SK-N-MC (cell line): ENCODE measurements around the gene ME3.

Experiments
- DNase-seq: peaks from one replicate; pipeline ENCODE4 v3.0.0-alpha.2; 2011; ENCODE audit warnings: low read depth, low spot score
- H3K27ac ChIP-seq: fragments of 200-600 bp; sonication (generic); 2 replicates; pipeline ENCODE4 v1.5.1; 2016; ENCODE audit warnings: mixed run types
- H3K36me3 ChIP-seq: fragments of 200-600 bp; sonication (generic); 2 replicates; pipeline ENCODE4 v1.6.1; 2017; ENCODE audit warnings: antibody characterized with exemption, low read length, mixed read lengths; ENCODE audit not compliant: insufficient read depth
- H3K4me3 ChIP-seq: fragments of 200-600 bp; sonication (generic); 2 replicates; pipeline ENCODE4 v1.5.1; 2016
- H3K9ac ChIP-seq: fragments of 200-600 bp; sonication (generic); 2 replicates; pipeline ENCODE4 v1.8.0; 2017; ENCODE audit warnings: mixed run types, mixed read lengths; ENCODE audit not compliant: insufficient read length
- H3K9me3 ChIP-seq: fragments of 200-600 bp; sonication (generic); 2 replicates; pipeline ENCODE4 v1.6.1; 2017; ENCODE audit warnings: low read depth, mild to moderate bottlenecking, antibody characterized with exemption, low read length, moderate library complexity, mixed read lengths
- EZH2 ChIP-seq: fragments of 200-600 bp; sonication (generic); IDR thresholded peaks from one replicate; pipeline ENCODE4 v1.6.1; 2017; ENCODE audit warnings: antibody characterized with exemption
- FOXP2 ChIP-seq: optimal IDR thresholded peaks from 2 replicates; pipeline ENCODE3; 2011; ENCODE audit warnings: mild to moderate bottlenecking, moderate library complexity; ENCODE audit not compliant: insufficient read depth; ENCODE audit errors: extremely low read length, control extremely low read depth
- POLR2AphosphoS5 ChIP-seq: IDR thresholded peaks from 2 replicates; pipeline ENCODE4 v1.6.1; 2012; ENCODE audit warnings: mild to moderate bottlenecking, low read depth, low read length, borderline replicate concordance

Gene ME3

DNA sequence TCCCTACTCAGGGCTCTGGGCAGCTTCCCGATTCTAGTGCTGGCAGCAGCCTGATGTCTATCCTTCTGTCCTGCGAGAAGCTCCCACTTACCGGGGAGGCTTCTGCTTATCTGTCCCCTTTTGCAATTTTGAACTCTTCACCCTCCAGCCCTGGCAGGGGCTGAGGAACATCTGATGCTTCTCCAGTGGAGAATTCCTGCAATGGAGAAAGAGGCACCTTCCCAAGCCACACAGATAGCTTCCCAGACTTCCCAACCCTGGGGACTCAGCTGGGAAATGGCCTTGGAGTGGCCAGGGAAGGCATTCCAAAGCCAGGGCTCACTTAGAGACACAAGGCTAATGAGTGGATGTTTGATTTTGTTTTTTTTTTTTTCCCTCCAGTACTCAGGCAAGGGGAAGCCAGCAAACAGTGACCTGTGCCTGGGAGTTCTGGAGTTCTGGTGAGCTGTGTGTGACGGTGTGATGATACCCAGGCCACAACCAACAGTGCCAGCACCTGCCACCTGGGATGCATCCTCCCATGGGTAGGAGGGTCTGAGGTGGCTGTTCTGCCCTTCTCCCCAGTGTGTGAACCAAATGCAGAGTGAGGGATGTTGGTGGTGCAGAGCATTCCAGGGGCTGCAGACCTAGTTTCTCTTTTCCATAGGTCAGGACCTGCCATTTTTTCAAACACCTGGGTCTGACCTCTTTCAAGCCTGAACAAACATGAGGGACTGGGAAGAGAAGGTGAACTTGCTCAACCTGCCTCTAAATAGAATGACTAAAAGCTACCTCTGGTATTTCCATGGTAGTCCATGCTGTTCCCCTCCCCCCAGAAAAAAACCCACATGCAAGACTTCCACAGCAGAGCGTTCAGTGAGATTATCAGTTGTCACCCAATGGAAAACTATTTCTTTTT is 202.7 kb downstream of the ME3 start:
- H3K9ac ChIP-seq: no peak overlapping the region
- no peak for TF ChIP-seq EZH2
- TF ChIP-seq POLR2AphosphoS5: no peak
- no peak for TF ChIP-seq FOXP2
- H3K4me3 ChIP-seq: no peak overlapping the region
- H3K27ac ChIP-seq: no peak overlapping the region
- H3K36me3 ChIP-seq: no peaks in the 10 kb centered on the region
- no peak for DNase-seq
- no peaks in the 10 kb centered on the region for H3K9me3 ChIP-seq

DNA sequence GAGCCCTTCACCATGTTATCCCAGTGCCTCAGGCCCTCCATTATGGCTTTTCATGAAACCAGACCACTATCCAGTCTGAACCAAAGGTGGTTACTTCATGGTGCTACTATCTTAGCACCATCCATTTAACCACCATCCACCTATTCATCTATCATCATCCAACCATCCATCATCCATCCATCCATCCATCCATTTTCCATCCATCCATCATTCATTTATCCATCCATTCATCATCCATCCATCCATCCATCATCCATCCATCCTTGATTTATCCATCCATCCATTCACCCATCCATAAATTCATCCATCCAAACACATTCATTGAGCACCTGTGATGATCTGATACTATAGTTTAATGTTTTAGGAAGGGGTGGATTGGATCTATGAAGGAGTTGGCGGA is 204.2 kb downstream of the ME3 start:
- H3K9me3 ChIP-seq: no peaks in the 10 kb centered on the region
- H3K9ac ChIP-seq: no peak overlapping the region
- DNase-seq: no peak
- TF ChIP-seq POLR2AphosphoS5: no peak
- no peak for TF ChIP-seq EZH2
- TF ChIP-seq FOXP2: no peak
- no peaks in the 10 kb centered on the region for H3K36me3 ChIP-seq
- no peak overlapping the region for H3K4me3 ChIP-seq
- no peak overlapping the region for H3K27ac ChIP-seq

DNA sequence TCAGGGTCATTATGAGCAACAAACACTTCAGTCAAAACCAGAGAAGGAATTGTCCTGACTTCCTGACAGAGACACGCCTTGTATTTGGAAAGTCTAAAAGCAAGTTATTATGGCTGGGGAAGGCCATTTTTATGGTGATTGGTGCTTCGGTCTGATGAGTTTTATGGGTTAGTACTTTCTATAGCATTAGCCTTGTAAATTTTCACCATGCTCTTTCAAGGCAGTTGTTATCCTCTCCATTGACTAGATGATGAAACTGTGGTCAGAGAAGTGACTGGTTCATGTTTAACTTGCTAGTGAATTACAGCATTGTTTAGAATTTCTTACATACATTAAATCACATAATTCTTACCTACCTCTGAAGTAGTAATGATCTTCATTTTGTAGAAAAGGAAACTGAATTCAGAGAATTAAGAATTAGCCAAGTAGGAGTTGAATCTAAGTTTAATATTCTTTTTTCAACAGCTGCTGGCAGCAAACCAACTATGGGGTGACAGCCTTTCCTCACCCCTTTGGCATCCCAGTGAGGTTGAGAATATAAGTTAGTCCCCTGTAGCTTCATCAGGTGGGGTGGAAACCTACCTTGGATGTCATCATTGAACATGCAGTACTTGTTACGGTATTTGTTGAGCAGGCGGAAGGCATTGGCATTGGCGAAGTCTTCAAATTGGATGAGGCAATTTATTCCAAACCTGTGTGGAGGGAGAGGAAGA is 207.8 kb downstream of the ME3 start:
- H3K4me3 ChIP-seq: no peak overlapping the region
- no peak overlapping the region for H3K27ac ChIP-seq
- no peak overlapping the region for H3K9ac ChIP-seq
- no peaks in the 10 kb centered on the region for H3K9me3 ChIP-seq
- TF ChIP-seq POLR2AphosphoS5: no peak
- no peak for TF ChIP-seq EZH2
- TF ChIP-seq FOXP2: no peak
- no peaks in the 10 kb centered on the region for H3K36me3 ChIP-seq
- no peak for DNase-seq

DNA sequence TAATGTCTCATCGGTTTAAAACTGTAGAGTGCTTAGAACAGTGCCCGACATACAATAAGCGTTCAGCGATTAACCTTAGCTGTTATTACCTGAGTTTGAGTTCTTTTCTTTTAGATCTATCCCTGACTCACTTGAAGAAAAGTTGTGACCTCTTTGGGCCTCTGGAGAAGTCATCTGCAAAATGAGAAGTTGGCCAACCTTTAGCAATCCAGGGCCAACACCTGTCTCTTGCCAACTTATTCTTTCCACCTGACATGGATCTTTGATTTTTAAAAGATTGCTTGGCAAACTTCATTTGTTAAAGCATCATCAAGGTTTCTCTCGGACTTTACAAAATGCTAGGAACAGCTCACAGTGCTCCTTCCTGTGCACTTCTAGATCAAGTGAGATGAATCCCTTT is 208.5 kb downstream of the ME3 start:
- Histone ChIP-seq H3K27ac (no peak overlapping the region), H3K4me3 (no peak overlapping the region), H3K9me3 (no peaks in the 10 kb centered on the region), H3K36me3 (no peaks in the 10 kb centered on the region), H3K9ac (no peak overlapping the region)
- TF ChIP-seq FOXP2: no peak
- TF ChIP-seq EZH2: no peak
- TF ChIP-seq POLR2AphosphoS5: no peak
- no peak for DNase-seq

DNA sequence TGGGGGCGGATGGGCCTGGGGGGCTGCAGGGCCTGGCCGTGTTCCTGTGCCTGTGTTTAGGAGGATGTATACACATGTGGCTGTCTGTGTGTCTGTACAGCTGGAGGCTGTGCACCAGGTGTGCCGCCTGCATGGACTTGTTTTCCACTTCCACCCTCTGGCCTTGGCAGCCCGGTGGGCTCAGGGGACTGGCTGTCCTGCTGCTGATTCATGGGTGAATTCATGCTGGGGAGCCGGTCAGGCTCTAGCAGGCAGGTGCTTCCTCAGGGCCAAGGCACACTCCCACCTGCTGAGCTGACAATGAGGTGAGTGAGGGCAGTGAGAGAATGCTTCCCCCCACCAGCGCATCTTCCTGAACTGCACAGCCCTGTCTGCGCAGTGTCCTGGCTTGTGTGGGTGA is 209.3 kb downstream of the ME3 start:
- H3K9me3 ChIP-seq: no peaks in the 10 kb centered on the region
- no peak for DNase-seq
- TF ChIP-seq FOXP2: no peak
- no peak for TF ChIP-seq POLR2AphosphoS5
- TF ChIP-seq EZH2: no peak

DNA sequence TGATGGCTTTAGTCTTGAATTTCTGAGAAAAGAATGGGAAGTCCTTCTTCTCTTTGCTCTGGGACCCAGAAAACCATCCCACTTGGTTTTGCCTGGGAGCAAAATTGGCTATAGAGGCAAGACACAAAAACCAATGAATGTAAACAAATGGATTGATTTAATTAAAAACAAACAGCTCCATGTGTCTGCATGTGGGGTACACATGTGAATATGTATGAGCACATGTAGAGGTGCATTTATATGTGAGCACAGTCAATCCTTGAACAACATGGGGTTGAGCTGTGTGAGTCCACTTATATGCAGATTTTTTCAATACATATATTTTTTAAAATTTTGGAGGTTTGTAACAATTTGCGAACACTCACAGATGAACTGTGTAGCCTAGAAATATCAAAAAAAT is 210.5 kb downstream of the ME3 start:
- no peak overlapping the region for H3K4me3 ChIP-seq
- no peaks in the 10 kb centered on the region for H3K36me3 ChIP-seq
- no peak overlapping the region for H3K27ac ChIP-seq
- no peaks in the 10 kb centered on the region for H3K9me3 ChIP-seq
- no peak for TF ChIP-seq EZH2
- TF ChIP-seq POLR2AphosphoS5: no peak
- no peak for TF ChIP-seq FOXP2
- no peak for DNase-seq
- H3K9ac ChIP-seq: no peak overlapping the region

More for the DNA sequence above, 209.3 kb downstream of the ME3 start:
- H3K36me3 ChIP-seq: no peaks in the 10 kb centered on the region
- no peak overlapping the region for H3K27ac ChIP-seq
- H3K4me3 ChIP-seq: no peak overlapping the region
- no peak overlapping the region for H3K9ac ChIP-seq

- TF ChIP-seq FOXP2: no peak
- no peak for TF ChIP-seq POLR2AphosphoS5
- TF ChIP-seq EZH2: no peak
- Histone ChIP-seq H3K36me3 (no peaks in the 10 kb centered on the region), H3K9me3 (no peaks in the 10 kb centered on the region), H3K9ac (no peak overlapping the region), H3K27ac (no peak overlapping the region), H3K4me3 (no peak overlapping the region)
- no peak for DNase-seq
Observed at GRCh38 chr11:86460461-86461385, 211.7 kb downstream of the ME3 start.
